ENCODE results near the gene SULT1C4.

GRCh38 chr2:108346827-108347226 is 30.9 kb upstream of the SULT1C4 start:
- no peak for TF ChIP-seq CTCF (IDR thresholded peaks at IDR 0.05)
- no peak for TF ChIP-seq POLR2A (IDR thresholded peaks at IDR 0.05)

Measured in esophagus squamous epithelium (tissue), 4 donors.